ENCODE results near the gene CASZ1. TPM values are rescaled to one million over a fixed set of nuclear protein-coding genes. Genes with fewer than 3 reads are reported as not detected.

CASZ1 gene
- total RNA-seq, 1 experiment from 2014 or later = 39.0 TPM

DNA sequence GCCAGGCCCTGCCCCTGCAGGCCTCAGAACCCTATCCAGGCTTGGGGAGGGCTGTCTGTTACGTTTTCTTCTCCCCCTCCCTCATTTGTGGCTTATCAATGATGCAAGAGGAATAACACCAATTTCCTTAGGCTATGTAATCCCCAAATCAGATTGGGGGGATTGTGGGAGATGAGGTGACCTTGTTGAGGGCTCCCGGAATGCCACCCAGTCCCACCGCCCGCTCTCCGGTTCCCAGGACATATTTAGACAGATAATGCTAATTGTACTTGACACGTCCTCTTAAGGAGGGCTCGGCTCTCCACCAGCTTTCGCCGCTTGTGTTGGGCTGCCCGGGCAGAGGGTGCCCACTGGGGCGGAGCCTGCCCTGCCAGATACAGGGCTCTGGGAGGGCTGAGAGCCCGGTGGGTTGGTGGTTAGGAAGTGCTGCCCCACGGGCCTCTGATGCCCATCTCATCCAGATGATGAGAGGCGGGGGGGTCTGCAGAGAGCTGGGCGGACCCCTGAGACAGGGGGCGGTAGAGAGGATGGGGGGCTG lies 90.0 kb downstream of the CASZ1 start:
- DNase-seq (ENCODE audit: low spot score) = no peak

DNA sequence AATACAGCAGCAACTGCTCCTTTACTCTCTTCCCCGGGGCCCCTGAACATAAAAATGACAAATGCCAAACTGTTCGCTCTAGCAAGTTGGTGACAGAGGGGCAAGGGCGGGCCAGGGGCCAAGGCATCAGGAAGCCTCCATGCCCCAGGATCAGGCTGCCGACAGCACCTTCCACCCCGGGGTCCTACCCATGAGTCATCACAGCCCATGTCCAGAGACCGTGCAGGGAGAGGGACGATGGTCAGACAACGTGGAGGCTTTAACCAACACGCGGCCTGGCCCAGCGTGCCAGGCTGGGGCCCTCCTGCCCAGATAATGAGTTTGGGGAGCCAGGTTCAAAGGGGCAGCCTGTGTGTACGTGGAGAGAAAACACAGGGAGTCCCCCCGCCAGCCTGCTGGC lies 90.5 kb downstream of the CASZ1 start:
- no peak for DNase-seq (ENCODE audit: low spot score)

DNA sequence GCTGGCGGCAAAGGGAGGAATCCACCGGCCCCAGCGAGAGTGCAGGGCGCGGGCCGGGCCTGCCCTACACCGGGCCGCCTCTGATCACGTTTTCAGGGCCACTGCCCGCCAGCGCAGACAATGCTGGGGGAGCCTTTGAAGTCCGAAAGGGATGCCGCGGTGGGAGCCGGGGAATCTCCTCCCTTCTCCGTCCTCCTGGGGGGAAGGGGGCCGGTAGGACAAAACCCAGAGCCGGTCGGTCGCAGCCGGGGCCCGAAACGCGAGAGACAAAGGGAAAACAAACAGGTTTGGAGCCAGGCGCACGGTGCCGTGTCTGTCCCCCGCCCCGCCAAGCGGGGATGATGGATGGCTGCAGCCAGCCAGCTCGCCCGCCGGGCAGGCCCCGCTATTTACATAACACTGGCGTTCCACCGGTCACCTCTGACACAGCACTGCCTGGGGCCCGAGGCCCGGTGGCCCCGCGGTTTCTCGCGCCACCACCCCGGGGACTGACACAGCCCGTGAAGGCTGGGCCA lies 92.0 kb downstream of the CASZ1 start:
- DNase-seq (ENCODE audit: low spot score) = no peak

DNA sequence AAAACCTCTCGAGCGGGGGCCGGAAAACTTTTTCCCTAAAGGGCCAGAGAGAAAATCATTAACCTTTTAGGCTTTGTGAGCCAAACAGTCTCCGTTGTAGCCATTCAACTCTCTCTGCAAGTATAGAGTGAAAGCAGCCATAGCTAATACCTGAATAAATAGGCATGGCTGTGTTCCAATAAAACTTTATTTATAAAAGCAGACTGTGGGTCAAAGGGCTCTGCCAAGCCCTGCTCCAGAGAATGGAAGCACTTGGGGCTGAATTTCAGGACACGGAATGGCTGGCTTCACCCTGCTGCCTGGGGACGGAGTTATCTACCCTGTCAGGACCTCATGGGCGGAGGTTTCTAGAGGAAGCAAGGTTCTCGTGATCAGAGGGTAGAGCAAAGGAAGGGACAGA lies 92.7 kb downstream of the CASZ1 start:
- no peak for DNase-seq (ENCODE audit: low spot score)

DNA sequence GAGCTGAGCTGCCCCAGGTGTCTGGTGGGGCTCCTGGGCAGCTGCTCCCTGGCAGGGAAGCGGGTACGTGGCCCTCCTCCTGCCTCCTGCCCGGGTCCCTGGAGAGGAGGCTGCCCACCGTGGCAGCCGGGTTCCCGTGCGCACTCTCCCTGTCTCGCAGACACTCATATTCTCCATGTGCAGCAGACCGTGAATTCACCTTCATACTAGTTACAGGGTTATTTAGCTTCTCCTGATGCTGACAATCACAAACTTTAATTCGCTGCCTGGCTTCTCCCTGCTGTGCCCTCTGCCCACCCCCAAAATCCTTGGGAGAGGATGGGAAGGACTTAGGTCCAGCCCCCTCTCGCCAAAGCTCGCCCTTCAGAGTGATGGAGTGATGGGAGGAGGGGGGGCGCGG lies 95.3 kb downstream of the CASZ1 start:
- no peak for DNase-seq (ENCODE audit: low spot score)

DNA sequence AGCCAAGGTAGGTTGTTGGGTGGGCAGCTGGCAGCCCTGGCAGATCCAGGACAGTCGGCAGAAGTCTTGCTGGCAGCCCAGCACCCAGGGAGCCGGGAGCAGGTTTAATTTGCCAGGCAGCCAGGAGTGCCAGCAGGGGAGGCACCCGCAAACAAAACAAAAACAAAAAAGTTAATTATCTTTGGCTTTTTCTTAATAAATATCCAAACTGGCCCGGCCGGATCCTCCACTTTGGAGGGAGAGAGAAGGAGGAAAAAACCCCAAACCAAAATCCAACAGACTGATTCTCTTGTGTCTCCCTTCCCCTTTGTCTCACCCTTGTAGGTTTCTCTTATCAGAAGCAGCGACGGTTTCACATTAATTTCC lies 97.0 kb downstream of the CASZ1 start:
- peak; percentile 28 for DNase-seq (ENCODE audit: low spot score)

DNA sequence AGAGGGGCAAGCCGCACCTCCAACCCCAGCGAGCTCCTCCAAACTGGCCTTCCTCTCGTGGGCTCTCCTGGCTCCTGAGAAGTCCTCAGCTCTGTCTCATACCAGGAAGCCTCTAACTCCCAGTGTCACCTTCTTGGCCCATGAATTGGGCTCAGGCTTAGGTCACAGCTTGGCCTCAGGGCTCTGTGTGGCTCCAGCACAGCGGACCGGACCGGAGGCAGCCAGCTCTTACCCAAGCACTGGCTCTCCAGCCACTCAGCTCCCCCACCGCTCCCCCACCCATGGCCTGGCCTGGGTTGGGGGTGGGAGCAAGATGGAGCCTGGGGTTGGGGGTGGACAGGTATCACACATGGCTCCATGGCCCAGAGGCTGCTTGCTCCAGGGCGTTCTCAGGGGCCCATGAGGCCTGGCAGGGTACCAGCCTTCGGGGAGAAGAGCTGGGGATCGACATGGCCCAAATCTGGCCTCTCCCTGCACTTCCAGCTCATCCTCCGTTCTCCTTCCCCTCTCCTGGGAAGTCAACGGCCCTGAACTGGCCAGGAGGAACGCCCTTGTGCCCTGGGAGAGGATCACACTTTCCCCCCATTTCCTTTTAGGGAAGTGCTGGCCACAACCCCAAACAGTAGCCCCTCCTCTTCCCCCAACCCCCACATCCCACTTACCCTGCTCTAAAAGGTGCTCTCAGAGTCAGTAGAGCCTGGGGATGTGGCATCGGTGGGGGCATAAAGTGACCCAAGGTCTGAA lies 97.5 kb downstream of the CASZ1 start:
- DNase-seq (ENCODE audit: low spot score) = no peak

DNA sequence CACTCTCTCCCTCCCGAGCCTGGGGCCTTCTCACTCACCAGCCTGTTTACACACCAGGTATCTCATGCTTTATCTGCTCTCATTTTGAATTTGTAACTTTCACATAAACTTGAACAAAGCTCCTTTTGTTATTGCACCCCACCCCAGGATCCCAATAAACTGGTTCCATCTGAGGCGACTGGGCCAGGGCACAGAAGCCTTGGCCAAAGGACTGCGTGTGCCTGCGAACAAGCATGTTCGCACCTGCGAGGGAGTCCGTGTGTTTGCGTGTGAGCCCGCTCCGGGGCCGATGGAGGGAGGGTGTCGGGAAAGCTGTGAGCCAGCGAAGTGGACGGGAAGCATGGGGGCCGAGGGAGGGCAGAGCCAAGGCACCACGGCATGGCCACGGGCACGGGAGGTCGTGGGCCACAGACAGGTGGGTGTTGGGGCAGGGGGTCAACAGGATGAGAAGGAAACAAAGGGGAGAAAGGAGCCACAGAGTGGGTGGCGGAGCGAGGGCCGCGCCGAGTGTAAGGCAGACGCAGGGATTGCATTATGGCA lies 98.8 kb downstream of the CASZ1 start:
- DNase-seq (ENCODE audit: low spot score) = peak; percentile 32

DNA sequence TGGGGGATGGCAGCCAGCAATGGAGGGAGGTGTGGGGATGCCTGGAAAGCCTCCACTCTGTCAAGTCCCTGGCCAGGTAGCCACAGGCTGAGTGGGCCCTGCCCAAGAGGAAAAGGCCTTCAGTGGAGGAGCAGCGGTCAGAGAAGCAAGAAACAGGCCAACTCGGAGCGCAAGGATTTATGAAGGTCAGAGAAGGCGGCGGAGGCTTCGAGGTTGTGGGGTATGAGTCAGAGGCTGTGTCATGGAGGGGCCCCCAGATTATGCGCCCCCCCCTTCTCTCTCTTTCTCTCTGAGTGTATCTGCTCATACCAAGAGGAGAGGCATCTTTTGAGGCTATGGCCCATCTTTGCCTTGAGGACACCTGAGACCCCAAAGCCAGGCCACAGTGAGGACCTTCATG lies 99.5 kb downstream of the CASZ1 start:
- DNase-seq (ENCODE audit: low spot score) = no peak

DNA sequence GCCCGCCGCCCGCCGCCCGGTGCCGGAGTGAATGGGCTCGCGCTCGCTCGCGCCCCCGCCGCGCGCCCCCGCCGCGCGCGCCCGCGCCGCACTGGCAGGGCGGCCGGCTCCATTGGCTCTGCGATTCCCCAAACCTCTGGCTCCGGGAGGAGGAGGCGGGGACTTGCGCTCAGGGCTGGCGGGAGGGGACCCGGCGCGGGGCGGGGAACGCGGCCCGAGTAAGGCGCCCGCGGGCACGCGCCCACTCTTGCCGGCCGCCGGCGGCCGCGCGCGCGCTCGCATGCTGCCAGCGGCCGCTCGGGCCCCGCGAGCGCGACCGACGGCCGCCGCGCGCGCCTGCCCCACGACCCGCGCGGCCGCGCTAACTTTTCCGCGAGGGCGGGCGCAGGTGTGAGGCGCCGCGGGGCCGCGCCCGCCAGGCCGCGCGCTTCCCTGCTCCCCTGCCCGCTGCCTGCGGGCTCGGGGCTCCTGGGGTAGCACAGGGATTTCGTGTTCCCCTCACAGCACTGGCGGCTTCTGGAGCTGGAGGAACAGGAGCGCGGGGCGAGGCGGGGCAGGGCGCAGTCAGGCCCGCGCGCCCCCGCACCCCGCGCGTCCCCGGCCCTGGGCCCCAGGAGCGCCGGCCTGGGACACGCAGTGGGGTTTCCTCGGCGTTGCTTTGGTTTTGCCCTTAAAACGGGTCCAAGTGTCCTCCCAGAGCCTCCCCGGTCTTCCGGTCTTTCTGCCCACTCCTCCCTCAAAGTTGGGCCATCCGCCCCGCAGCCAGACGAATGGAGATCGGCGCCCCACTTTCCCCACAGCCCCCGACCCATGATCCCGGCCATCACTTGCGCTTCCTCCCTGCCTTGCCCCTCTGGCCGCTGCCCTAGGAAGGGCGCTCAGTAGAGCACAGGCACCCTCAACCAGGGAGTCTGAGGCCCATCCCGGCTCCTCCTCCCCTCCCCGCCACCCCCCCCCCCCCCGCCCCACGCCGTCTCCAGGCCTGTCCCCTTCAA lies 101.5 kb downstream of the CASZ1 start:
- DNase-seq (ENCODE audit: low spot score) = peak; percentile 81

DNA sequence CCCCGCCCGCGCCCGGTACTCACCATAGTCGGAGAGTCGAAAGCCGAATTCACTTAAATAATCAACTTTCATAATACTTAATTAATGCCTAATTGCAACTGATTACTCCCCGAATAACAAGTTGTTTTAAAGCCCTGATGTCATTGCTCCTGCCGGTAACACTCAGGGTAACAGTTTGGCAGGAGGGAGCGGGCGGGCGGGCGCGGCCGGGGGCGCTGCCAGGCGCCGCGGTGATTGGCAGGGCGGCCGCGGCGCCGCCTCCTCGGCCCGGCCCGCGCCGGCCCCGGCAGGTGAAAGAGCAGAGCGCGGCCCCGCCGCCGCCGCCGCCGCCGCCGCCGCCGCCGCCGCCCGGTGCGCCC lies 102.2 kb downstream of the CASZ1 start:
- DNase-seq (ENCODE audit: low spot score) = peak; percentile 72

DNA sequence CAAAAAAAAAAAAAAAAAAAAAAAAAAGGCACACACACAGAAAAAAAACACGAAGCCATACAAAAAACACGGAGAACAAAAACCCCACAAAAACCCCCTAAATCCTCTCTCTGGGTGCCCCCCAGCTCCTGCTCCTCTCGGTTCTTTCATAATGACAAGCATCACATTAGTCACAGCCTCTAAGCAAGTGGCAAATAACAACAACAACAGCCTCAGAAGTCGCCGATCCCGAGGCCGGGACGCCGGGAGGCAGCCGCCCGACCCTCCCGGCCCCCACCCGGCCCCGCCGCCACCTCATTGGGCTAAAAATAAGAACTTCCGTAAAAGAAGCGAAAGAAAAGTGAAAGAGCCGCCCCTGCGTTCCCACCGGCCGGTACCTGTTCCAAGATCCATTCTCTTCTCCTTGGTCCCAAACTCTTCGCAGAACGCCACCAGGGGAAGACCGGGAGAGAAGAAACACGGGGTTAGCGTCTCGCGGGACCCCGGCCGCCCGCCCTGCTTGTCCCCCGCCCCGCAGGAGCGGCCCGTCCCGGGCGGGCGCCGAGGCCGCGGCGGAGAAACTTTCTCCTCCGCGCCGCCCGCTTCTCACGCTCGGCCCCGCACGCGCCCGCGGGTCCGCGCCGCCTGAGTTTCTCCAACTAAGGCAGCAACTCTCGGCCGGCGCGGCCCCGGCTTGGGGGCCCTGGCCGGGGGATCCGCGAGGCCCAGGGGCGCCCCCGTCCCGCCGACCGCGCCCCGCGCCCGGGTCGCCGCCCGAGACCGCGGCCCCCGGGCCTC lies 102.8 kb downstream of the CASZ1 start:
- peak; percentile 27 for DNase-seq (ENCODE audit: low spot score)

DNA sequence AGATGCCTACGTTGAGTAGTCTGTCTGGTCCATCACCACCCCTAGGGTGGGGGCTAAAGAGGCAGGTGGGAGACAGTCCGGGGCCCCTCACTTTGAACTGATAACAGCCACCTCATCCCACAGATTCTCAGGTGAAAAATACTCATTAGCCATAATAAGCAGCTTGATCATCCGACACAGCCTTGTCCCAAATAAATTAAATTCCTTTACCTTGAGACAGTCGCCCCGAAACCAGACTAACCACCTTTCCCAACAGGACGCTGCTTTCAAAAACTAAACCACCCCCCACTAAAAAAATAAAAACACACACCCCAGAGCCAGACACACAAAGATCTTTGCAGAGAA lies 103.3 kb downstream of the CASZ1 start:
- no peak for DNase-seq (ENCODE audit: low spot score)

DNA sequence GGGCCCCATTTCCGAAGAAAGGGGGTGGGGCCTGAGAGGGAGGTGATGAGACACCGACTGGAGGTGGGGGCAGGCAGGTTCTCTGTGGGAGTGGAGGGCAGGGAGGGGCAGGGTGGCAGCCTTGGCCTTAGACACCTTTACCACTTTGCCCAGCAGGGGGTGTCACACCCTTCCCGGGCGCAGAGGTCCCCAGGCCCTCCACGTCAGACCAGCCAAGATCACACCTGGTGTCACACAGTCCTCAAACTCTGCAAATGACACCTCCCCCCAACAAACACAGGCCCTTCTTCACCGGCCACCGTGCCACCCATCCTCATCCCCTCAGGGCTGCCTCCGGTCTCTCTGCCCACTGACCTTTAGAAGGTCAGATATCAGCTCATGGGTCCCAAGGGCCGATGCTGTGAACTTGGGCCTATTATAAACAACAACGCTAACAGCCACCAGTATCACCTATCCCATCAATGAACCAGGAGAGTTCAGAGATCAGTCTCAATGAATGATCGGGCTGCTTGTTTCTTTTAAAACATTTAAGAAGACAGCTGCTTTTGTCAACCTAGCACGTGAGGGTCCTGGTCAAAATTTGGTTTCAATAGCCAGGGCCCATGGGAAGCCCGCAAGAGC lies 103.9 kb downstream of the CASZ1 start:
- DNase-seq (ENCODE audit: low spot score) = peak; percentile 84

DNA sequence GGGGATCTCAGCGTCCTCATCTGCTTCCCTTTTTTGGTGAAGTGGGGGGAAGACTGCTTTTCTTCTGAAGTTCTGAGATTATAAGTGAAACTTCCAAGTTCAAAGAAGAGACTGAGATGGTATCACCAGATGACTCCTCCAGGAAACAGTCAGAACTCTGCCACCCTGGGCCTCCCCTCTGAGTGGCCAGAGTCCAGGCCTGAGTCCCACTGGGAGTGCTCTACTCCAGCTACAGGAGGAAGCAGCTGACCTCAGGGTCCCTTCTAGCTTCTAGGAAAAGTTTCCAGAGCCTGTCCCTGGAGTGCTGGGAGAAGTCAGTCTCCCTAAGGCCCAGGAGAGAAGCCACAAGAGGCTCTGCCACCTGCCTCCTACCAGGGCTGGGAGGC lies 104.7 kb downstream of the CASZ1 start:
- DNase-seq (ENCODE audit: low spot score) = no peak

DNA sequence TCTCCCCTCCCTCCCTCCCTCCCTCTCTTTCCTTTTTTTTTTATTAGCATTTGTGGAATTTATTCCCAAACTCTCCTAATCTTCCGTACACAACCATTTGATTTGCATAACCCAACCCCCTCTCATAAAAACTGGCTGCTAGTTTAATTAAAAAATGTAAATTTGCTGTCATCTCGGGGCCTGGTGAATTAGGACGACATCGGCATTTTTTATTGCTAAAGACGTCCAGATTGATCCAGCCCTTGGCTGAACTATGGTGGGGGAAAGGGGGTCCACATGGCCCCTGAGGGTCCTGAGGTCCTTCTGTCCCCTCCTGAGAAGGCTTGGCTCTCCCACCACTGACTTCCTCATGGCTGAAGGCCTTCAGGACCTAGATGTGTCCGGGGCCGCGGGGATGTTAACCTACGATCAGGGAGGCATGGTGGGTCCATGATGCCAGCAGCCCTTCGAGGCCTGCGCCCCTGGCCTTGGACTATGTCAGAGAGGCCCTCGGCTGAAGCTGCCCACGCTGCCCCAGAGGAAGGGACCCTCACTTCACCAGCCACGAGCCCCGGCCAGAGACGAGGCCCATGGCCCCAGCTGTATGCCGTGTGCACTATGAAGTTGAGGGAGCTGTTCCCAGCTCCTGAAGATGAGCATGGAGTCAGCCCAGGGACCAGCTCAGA lies 105.2 kb downstream of the CASZ1 start:
- DNase-seq (ENCODE audit: low spot score) = no peak

DNA sequence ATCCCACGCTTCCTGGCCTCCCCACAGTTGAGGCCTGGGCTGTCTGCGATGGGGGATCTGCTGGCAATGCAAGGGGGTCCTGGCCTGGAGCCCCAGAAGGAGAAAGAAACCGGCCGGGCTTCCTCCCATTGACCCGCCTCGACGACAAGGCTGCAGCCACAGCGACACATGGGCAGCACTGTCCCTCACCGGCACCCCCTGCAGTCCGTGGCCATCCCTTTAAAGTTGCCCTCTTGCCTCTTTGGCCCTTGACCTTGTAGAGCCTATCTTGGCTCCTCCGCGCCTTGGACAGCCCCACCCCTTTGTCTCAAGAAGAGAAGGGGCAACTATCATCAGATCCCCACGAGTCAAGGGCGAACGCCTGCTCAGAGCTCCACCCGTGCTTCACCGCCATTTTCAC lies 106.0 kb downstream of the CASZ1 start:
- DNase-seq (ENCODE audit: low spot score) = no peak

DNA sequence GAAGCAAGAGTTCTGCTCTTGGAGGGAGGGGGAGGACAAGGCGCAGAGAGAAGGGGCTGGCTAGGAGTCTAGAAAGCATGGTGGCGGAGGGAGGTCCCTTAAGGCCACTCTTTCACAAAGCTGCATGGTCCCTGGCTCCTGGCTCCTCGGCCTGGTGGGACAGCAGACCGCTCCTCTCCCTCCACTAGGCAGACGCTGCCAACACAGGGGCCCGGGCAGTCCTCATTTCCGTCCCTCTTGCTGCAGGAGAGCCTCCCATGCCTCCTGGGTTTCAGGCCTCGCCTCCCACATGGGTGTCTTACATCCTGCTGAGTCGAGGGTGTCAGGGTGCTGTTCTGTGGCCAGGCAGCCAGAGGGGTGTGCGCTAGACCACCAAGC lies 108.0 kb downstream of the CASZ1 start:
- DNase-seq (ENCODE audit: low spot score) = no peak

DNA sequence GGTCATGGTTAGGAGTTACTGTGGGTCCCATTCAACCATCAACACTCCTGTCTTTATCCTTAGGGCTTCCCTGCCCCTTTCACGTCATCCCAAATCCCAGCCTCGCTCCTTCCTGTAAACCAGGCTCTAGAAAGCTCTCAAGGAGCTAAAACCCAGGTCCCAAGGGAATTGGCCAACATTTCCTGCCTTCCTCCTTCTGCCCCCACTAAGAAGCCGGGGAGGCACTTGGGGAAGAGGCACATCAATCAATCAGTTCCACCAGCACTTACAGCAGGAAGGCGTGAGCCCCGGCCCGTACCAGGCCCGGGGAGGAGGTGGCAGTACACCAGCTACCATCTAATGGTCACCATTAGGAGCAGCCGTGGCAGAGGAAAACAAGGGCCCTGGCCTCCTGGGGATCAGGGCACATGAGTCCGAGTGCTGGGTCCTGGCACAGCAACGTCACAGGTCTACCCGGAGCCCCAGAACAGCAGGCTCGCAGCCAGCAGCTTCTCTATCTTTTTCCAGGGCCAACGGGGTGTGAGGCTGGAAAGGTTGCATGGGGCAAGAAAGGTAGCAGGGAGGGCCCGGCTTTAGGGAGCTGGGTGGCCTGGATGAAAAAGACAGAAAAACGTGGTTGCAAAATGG lies 108.6 kb downstream of the CASZ1 start:
- DNase-seq (ENCODE audit: low spot score) = no peak

DNA sequence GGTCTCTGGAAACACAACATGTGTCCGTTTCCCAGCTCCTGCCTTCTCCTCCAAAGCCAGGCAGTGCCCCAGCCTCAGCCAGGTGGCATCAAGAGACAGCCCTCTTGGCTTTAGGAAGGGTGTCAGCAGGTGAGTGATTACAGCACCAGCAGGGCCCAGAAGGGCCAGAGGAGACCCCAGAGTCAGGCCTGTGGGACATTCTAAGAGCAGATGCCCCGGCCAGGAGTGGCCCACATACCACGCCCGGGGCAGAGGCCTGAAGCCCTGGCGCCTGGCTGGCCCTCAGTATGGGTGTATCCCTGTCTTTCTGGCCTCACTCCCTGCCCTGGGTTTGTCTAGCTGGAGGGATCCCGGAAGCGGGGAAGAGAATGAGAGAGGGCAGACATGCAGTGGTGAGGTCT lies 109.2 kb downstream of the CASZ1 start:
- DNase-seq (ENCODE audit: low spot score) = peak; percentile 35
